ENCODE results near the gene ZNF761.
"Not testable (repeated sequence)": the region's sequence is repeated elsewhere in the genome, so short reads cannot be mapped to it uniquely, and the experiment has no call there.

ZNF761 gene

DNA sequence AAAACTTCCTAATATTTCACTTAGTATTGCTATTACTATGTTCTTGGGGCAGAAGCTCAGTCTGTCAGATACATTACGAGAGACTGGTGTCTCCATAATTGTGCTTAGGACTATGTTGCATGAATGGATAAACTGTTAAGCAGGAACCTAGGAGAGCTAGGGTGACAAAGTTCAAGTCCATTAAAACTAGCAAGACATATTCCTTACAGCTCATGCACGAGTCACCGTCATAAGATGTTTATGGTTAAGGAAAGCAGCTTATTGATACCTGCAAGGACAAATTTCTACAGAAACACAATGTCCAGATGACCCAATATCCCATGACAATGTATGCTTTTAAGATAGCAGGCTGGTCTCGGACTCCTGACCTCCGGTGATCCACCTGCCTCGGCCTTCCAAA is 30.1 kb downstream of the ZNF761 start:
- no peak for DNase-seq

DNA sequence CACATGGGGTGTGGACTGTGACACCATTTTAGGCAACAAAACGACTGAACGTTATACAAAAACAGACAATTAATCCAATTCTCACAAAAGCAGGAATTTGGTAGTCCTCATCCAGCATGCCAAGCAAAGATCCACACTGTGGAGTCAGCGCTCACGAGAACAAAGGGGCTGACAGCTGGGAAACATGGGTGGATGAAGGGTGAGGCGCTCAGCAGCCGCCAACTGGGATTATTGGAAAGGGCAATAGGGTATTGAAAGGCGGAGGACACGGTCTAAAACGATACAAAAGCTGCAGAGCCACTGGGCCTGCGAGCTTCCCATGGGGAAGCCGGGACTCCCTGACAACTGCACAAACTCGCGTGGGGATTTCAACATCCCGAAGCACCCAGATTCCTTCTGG is 31.1 kb downstream of the ZNF761 start:
- DNase-seq: no peak

- DNase-seq: no peak
Observed at GRCh38 chr19:53463263-53463662, 31.5 kb downstream of the ZNF761 start.

- DNase-seq: no peak
Observed at GRCh38 chr19:53466726-53467484, 35.1 kb downstream of the ZNF761 start.

DNA sequence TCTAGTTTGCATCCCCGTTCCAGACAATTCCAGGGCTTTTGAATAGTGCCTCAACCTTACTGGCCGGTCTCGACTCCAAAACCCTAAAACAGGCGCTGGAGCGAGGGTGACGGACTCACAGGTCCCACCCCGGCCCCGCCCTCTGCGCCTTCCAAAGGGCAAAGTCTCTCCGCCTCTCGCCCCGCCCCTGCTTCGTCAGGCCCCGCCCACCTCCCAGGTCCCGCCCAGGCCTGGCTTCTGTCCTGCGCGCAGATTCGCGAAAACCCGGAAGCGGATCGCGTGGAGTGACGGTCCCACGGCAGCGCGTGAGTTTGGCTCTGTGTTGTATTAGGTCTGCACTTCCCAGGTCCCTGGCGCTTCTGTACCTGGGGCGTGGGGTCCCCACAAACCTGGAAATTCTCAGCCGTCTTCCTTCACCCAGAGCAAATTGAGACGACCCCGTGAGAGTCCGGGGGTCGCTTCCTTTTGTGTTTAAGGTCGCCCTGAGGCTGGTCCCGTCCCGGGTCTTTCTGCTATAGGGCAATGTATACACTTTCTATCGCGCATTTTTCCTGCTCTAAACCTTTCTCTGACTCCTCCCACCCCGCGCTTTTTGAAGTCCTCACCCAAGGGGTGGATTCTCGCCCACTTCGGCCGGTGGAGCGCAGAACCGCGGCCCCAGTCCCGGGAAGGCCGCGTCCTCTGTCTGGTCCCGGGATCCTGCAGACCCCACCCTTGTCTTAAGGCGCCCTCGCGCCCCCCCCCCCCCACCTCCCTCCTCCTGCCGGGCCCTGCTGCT is 35.9 kb downstream of the ZNF761 start, which contains the start of gene ZNF813:
Gene ZNF813, plus strand, starts transcription at position 249 of the 778 bp plus-strand sequence. CDS start 16,090 bp downstream, outside the sequence.
- DNase-seq: peak; percentile 74

DNA sequence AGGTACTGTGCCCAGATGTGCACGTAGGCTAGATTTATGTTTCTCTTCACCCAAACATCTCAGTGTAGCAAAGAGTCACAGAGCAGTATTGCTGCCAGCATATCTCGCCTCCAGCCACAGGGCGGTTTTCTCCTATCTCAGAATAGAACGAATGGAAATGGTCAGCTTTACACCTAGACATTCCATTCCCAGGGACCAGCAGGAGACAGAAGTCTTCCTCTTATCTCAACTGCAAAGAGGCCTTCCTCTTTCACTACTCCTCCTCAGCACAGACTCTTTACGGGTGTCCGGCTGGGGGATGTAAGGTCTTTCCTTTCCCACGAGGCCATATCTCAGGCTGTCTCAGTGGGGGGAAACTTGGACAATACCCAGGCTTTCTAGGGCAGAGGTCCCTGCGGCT is 36.8 kb downstream of the ZNF761 start:
- not testable (repeated sequence) for DNase-seq

- no peak for DNase-seq
Observed at GRCh38 chr19:53471916-53472315, 40.1 kb downstream of the ZNF761 start.

DNA sequence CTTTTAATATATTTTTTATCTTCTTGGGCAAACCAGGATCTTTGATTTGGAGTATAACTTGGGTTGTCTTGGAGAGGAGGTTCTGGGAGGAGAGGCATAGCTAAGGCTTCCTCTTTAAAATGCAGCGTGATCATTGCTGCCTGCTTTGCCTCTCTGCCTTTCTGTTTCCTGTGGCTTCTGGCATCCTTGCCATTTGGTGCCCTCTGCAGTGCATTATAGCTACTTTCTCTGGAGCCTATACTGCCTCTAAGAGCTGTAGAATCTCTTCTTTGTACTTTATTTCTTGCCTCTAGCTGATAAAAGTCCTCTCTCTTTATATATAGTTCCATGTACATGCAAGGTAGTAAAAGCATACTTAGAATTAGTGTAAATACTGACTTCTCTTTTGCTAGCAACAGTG is 43.0 kb downstream of the ZNF761 start:
- DNase-seq: not testable (repeated sequence)

DNA sequence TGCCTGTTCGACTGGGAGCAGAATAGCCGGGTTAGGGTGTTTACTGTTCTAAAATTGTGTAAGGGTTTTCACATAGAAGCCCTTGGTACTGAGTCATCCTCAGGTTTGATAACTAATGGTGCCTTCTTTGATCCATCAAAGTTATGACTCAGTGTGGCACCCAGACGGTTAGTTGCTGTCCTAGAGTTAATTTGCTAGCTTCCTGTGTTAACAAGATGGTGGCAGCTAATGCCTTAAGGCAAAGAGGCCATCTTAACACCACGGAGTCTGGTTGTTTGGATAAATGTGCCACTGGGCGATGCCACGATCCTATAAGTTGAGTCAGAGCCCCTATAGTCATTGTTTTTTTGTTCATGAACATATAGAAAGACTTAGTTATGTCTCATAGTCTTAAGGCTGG is 43.7 kb downstream of the ZNF761 start:
- DNase-seq: not testable (repeated sequence)

DNA sequence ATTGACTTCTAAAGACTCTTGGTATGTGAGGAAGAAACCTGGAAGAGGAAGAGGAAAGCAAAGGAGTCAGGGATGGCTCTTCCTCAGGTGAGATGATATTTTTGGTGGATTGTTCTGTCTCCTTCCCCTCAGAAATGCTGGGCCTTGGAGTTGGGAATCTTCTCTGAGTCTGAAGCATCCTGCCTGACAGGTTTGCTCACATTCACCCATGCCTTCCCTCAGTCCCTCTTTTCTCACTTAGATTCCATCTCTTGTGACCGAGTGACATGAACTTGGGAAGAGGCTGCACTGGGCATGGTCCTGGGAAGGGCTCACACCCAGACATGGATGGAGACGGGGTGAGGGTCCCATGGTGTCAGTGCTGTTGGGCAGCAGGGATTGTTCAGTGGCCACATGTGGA is 52.0 kb downstream of the ZNF761 start:
- not testable (repeated sequence) for DNase-seq

DNA sequence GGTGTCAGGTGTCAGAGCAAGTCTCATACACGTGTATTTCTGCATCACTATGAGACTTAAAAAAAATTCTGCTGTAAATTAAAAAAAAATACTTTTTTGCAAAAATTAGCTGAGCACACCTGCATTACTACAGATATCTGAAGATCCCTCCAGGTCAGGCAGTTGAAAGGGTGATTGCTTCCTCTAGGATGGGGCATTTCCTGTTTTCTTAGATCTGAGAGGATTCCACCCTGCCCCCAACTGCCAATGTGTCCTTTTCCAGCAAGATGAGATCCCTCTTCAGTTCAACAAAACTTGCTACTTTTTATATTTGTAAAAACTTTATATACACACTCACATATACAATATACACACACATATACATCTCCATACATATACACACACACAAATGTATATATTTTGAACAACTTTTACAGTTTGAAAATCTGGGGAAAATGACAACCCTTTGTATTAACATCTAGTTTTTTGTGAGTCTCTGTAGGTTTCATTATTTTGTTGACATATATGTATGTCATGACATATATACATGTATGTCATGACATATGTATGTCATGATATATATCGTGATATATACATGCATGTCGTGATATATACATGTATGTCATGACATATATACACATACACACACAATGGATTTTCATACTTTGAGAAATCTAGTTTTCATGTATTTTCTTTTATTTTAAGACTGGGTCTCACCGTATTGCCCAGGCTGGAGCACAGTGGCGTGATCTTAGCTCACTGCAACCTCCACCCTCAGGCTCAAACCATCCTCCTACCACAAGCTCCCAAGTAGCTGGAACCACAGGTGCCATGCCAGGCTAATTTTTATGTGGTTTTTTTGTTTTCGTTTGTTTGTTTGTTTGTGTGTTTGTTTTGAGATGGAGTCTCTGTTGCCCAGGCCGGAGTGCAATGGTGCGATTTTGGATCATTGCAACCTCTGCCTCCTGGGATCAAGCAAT is 53.5 kb downstream of the ZNF761 start:
- DNase-seq: no peak

DNA sequence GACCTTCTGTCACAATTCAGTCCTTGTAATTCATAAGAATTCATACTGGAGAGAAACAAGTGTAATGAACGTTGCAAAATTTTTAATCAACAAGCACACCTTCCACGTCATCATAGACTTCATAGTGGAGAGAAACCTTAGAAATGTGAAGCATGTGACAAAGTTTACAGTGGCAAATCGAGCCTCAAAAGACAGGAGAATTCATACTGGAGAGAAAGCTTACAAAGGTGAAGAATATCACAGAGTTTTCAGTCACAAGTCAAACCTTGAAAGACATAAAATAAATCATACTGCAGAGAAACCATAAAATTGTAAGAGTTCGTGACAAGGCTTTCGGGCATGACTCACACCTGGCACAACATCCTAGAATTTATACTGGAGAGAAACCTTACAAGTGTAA is 60.4 kb downstream of the ZNF761 start:
- DNase-seq: no peak

GRCh38 chr19:53497311-53498023 is 65.7 kb downstream of the ZNF761 start:
- peak; percentile 54 for DNase-seq

DNA sequence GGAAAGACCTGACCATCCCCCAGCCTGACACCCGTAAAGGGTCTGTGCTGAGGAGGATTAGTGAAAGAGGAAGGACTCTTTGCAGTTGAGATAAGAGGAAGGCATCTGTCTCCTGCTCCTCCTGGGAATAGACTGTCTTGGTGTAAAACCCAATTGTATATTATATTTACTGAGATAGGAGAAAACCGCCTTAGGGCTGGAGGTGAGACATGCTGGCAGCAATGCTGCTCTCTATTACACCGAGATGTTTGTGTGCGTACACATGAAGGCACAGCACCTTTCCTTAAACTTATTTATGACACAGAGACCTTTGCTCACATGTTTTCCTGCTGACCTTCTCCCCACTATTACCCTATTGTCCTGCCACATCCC is 66.2 kb downstream of the ZNF761 start:
- DNase-seq: not testable (repeated sequence)

DNA sequence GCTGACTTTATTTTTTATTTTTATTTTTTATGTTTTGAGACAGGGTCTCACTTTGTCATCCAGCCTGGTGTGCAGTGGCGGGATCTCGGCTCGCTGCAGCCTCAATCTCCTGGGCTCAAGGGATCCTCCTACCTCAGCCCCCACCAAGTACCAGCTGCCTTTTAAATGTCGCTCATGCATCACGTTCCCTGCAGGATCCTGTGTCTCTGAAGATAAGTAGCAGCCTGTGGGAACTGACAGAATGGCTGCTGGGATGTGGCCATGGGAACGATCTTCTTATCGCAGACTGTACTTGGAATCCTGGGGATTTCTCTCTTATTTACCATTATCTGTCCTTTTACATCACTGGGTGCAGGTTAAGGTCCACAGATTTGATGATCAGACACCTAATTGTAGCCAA is 71.4 kb downstream of the ZNF761 start:
- not testable (repeated sequence) for DNase-seq

DNA sequence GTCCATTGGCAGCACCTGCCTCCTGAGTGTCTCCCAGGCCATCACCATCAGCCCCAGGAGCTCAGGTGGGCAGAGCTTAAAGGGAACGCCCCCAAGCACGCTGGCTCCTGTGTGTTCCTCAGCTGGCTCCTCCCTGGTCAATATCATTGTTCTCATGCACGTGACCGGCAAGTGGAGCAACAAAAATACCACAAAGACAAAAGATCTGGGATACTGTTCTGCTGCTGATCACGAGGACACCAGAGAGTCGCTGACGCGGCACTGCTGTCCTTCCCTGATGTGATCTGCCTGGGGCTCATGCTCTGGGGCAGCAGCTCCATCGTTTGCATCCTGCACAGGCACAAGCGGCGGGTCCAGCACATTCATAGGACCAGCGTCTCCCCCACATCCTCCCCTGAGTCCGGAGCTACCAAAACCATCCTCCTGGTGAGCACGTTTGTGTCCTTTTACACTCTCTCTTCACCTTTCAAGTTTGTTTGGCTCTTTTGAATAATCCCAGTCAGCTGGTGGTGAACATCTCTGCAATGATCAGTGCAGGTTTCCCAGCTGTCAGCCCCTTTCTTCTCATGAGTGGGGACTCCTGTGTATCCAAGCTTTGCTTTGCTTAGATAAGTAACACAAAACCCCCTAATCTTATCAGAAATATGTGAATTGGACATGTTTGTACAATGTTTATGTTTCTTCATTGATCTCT is 72.0 kb downstream of the ZNF761 start:
- DNase-seq: peak; percentile 42

DNA sequence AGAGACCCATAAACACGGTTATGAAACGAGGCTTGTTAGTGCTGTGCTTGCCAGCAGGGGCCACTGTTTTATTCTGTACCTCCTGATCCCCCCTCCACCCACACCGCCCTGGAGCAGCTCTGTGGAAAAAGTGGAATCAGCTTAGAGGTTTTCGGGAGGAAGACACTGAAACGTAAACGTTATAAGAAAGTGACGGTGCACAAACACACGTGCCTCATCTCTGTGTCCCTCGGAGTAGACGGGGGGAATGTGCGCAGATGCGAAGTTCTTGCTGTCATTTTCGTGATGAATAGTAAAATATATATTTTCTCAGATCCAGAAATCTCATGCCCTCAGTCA is 72.5 kb downstream of the ZNF761 start:
- DNase-seq: not testable (repeated sequence)

DNA sequence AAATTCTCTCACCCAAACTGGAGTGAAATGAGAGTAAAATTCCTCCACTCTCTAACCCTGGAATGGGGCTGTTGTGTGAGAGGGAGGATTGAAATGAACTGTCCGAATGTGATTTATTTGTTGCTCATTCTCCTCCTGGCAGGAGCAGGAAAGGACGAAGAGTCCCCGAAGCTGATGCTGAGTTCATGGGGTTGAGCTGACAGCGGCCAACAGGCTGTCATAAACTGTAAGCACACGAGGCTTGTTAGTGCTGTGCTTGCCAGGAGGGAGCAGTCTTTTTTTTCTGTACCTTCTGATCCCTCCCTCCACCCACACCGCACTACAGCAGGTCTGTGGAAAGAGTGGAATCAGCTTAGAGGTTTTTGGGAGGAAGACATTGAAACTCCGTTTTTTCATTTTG is 73.1 kb downstream of the ZNF761 start:
- DNase-seq: no peak

DNA sequence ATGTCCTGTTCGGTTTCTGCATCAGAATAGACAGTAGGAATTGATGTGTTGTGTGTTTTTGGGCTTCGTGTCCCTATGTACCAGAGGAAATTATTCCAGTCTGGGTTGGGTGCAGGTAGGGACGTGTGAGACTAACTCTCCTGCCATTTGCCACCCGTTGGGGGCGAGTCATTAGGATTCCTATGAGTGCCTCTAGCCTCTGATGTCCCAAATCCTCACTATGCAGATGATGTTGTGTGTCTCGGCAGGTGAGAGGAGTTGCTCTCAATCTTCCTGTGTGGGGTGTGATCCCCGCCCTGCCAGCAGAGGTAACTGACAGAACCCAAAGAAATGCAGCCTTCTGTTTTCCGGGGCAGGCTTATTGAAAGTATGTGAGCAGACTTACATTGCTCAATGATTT is 74.9 kb downstream of the ZNF761 start:
- no peak for DNase-seq

Measured in DMS153 (cell line).